Measurements from ENCODE around the gene TANC2.

GRCh38 chr17:62941358-62941991, 24.6 kb upstream of the TANC2 start:
- TF ChIP-seq, protein P1, sequence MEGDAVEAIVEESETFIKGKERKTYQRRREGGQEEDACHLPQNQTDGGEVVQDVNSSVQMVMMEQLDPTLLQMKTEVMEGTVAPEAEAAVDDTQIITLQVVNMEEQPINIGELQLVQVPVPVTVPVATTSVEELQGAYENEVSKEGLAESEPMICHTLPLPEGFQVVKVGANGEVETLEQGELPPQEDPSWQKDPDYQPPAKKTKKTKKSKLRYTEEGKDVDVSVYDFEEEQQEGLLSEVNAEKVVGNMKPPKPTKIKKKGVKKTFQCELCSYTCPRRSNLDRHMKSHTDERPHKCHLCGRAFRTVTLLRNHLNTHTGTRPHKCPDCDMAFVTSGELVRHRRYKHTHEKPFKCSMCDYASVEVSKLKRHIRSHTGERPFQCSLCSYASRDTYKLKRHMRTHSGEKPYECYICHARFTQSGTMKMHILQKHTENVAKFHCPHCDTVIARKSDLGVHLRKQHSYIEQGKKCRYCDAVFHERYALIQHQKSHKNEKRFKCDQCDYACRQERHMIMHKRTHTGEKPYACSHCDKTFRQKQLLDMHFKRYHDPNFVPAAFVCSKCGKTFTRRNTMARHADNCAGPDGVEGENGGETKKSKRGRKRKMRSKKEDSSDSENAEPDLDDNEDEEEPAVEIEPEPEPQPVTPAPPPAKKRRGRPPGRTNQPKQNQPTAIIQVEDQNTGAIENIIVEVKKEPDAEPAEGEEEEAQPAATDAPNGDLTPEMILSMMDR (IDR thresholded peaks at IDR 0.05 in 2 of 3, conservative IDR thresholded peaks at IDR 0.05 in 1 of 3; ENCODE audit: borderline replicate concordance in 1 of 3, insufficient read depth in 1 of 3, low read depth in 2 of 3, low read length in 2 of 3) = no peak
- TF ChIP-seq POLR2AphosphoS5 (IDR thresholded peaks at IDR 0.05; ENCODE audit: low read depth, low read length) (no peak), ZBTB33 (IDR thresholded peaks at IDR 0.05; ENCODE audit: extremely low read depth, insufficient replicate concordance, low read length) (no peak), POLR2A (IDR thresholded peaks at IDR 0.05; ENCODE audit: borderline replicate concordance, extremely low read depth, insufficient read depth, insufficient read length) (no peak), JUND (IDR thresholded peaks at IDR 0.05) (no peak), RAD21 (IDR thresholded peaks at IDR 0.05; ENCODE audit: low read depth) (no peak), SP1 (IDR thresholded peaks at IDR 0.05; ENCODE audit: low read depth) (no peak), EZH2 (IDR thresholded peaks at IDR 0.05) (no peak), SIN3A (IDR thresholded peaks at IDR 0.05; ENCODE audit: low read depth) (no peak), ELF1 (IDR thresholded peaks at IDR 0.05; ENCODE audit: borderline replicate concordance, low read depth) (no peak), CEBPB (IDR thresholded peaks at IDR 0.05; ENCODE audit: low read depth) (no peak)
- TF ChIP-seq, protein P2, sequence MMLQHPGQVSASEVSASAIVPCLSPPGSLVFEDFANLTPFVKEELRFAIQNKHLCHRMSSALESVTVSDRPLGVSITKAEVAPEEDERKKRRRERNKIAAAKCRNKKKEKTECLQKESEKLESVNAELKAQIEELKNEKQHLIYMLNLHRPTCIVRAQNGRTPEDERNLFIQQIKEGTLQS (IDR thresholded peaks at IDR 0.05) = 0 out of 2 replicates have a peak, but pooled peaks have one; percentile 18
- TF ChIP-seq, protein P3, sequence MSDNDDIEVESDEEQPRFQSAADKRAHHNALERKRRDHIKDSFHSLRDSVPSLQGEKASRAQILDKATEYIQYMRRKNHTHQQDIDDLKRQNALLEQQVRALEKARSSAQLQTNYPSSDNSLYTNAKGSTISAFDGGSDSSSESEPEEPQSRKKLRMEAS (IDR thresholded peaks at IDR 0.05) = no peak
- TF ChIP-seq, protein P4, sequence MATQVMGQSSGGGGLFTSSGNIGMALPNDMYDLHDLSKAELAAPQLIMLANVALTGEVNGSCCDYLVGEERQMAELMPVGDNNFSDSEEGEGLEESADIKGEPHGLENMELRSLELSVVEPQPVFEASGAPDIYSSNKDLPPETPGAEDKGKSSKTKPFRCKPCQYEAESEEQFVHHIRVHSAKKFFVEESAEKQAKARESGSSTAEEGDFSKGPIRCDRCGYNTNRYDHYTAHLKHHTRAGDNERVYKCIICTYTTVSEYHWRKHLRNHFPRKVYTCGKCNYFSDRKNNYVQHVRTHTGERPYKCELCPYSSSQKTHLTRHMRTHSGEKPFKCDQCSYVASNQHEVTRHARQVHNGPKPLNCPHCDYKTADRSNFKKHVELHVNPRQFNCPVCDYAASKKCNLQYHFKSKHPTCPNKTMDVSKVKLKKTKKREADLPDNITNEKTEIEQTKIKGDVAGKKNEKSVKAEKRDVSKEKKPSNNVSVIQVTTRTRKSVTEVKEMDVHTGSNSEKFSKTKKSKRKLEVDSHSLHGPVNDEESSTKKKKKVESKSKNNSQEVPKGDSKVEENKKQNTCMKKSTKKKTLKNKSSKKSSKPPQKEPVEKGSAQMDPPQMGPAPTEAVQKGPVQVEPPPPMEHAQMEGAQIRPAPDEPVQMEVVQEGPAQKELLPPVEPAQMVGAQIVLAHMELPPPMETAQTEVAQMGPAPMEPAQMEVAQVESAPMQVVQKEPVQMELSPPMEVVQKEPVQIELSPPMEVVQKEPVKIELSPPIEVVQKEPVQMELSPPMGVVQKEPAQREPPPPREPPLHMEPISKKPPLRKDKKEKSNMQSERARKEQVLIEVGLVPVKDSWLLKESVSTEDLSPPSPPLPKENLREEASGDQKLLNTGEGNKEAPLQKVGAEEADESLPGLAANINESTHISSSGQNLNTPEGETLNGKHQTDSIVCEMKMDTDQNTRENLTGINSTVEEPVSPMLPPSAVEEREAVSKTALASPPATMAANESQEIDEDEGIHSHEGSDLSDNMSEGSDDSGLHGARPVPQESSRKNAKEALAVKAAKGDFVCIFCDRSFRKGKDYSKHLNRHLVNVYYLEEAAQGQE (IDR thresholded peaks at IDR 0.05; ENCODE audit: low read depth) = no peak

Measured in HCT116 (cell line).